Measurements from ENCODE around the gene PKD2L2.

DNA sequence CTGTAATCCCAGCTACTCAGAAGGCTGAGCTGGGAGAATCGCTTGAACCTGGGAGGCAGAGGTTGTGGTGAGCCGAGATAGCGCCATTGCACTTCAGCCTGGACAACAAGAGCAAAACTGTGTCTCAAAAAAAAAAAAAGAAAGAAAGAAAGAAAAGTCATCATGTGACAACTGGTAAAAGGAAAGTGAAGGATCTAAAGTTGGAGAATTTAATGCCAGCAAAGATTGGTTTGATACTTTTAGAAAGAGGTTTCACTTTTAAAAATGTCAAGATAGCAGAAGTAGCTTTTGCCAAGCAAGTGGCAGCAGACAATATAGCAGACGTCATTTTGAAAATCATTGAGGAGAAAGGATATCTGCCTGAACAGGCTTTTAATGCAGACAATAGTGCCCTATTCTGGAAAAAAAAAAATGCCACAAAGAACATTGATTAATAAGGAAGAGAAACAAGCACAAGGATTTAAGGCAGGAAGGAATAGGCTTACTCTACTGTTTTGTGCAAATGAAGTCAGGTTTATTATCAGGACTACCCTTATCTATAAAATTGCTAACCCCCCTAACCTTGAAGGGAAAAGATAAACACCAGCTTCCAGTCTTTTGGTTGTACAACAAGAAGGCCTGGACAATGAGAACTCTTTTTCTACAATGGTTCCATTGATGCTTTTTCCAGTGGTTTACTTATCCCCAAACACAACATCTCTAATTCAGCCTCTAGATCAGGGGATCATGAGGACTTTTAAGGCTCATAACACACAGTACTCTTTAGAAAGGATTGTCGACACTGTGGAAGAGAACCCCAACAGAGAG, 12.0 kb downstream of the PKD2L2 start:
- TF ChIP-seq, protein P1, sequence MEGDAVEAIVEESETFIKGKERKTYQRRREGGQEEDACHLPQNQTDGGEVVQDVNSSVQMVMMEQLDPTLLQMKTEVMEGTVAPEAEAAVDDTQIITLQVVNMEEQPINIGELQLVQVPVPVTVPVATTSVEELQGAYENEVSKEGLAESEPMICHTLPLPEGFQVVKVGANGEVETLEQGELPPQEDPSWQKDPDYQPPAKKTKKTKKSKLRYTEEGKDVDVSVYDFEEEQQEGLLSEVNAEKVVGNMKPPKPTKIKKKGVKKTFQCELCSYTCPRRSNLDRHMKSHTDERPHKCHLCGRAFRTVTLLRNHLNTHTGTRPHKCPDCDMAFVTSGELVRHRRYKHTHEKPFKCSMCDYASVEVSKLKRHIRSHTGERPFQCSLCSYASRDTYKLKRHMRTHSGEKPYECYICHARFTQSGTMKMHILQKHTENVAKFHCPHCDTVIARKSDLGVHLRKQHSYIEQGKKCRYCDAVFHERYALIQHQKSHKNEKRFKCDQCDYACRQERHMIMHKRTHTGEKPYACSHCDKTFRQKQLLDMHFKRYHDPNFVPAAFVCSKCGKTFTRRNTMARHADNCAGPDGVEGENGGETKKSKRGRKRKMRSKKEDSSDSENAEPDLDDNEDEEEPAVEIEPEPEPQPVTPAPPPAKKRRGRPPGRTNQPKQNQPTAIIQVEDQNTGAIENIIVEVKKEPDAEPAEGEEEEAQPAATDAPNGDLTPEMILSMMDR (IDR thresholded peaks at IDR 0.05), result no peak
- TF ChIP-seq POLR2A (IDR thresholded peaks at IDR 0.05), result no peak

Data from thyroid gland (tissue), 4 donors.